ENCODE results near the gene C6orf132.

The C6orf132 gene

GRCh38 chr6:42068872-42069522 lies 73.4 kb downstream of the C6orf132 start:
- DNase-seq: no peak

GRCh38 chr6:42068173-42068572 lies 74.2 kb downstream of the C6orf132 start:
- no peak for DNase-seq

GRCh38 chr6:42066156-42066675 lies 76.2 kb downstream of the C6orf132 start:
- no peak for DNase-seq

- no peak for DNase-seq
Observed at GRCh38 chr6:42059743-42060142, 82.7 kb downstream of the C6orf132 start.

- no peak for DNase-seq
Observed at GRCh38 chr6:42053601-42054000, 88.8 kb downstream of the C6orf132 start.

GRCh38 chr6:42051268-42051653 lies 91.2 kb downstream of the C6orf132 start:
- DNase-seq: no peak

Measured in hematopoietic multipotent progenitor cell treated with erythropoietin and hydrocortisone succinate and interleukin-3 and kit ligand, for 8 days (in vitro differentiated cells).